Neural progenitor cell (in vitro differentiated cells): ENCODE results near the gene NOS3.

Experiments used
- CTCF ChIP-seq: fragments of 200-600 bp; sonication (generic); IDR thresholded peaks from 2 replicates; pipeline ENCODE4 v1.5.1; 2017; ENCODE audit warnings: antibody characterized with exemption, mild to moderate bottlenecking
- EZH2 ChIP-seq: fragments of 200-600 bp; sonication (generic); IDR thresholded peaks from 2 replicates; pipeline ENCODE4 v1.6.1; 2017; ENCODE audit warnings: antibody characterized with exemption, mild to moderate bottlenecking, moderate library complexity
- EZH2phosphoT487 ChIP-seq: fragments of 200-600 bp; sonication (generic); IDR thresholded peaks from 2 replicates; pipeline ENCODE4 v1.6.1; 2017; ENCODE audit warnings: antibody characterized with exemption

- no peak for TF ChIP-seq CTCF
- TF ChIP-seq EZH2phosphoT487: no peak
- no peak for TF ChIP-seq EZH2
These were observed 9.2 kb upstream of the NOS3 start for GRCh38 chr7:150981644-150982043.
